Ovary (tissue), 3 donors: Measurements from ENCODE around the gene BCAT1.

Experiments
- CTCF ChIP-seq, 3 donors: fragments of 450-650 bp in 2 of 3; fragments of 200-600 bp in 1 of 3; IDR thresholded peaks; one replicate each; pipeline versions ENCODE4 v1.5.1 to v1.8.0; 2016 to 2022; ENCODE audit warnings: antibody characterized with exemption in 3 of 3, mild to moderate bottlenecking in 1 of 3
- EP300 ChIP-seq: sonication (generic); formaldehyde crosslinking; IDR thresholded peaks from one replicate; pipeline ENCODE4 v1.6.1; 2017; ENCODE audit warnings: antibody characterized with exemption
- POLR2A ChIP-seq: fragments of 450-650 bp; IDR thresholded peaks from one replicate; pipeline ENCODE4 v1.6.1; 2017; ENCODE audit warnings: antibody characterized with exemption, mild to moderate bottlenecking, moderate library complexity
- donor health status: DM: no; HTN: no; CAD: no.

DNA sequence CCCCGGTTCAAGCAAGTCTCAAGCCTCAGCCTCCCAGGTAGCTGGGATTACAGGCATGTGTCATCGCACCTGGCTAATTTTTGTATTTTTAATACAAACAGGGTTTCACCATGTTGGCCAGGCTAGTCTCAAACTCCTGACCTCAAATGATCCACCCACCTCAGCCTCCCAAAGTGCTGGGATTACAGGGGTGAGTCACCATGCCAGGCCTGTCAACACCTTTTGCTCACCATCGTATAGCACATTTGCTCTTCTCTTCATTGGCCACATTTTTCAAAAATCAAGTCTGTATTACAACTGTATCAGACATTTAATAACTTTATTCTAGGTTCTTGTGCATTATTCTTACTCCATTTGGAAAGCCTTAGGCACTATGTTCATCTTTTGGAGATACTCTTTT is 50.3 kb downstream of the BCAT1 start:
- no peak for TF ChIP-seq CTCF (IDR thresholded peaks at IDR 0.05)
- no peak for TF ChIP-seq POLR2A
- no peak for TF ChIP-seq EP300
